HG02973 (cell line): Measurements from ENCODE around the gene CFTR.
"Not testable (repeated sequence)": the region's sequence is repeated elsewhere in the genome, so short reads cannot be mapped to it uniquely, and the experiment has no call there.

Experiments used
- ATAC-seq: cut with Tn5 transposase; IDR thresholded peaks from one replicate; pipeline ENCODE4 v1.9.1; 2021; ENCODE audit warnings: moderate library complexity; ENCODE audit not compliant: unreplicated experiment

CFTR gene

DNA sequence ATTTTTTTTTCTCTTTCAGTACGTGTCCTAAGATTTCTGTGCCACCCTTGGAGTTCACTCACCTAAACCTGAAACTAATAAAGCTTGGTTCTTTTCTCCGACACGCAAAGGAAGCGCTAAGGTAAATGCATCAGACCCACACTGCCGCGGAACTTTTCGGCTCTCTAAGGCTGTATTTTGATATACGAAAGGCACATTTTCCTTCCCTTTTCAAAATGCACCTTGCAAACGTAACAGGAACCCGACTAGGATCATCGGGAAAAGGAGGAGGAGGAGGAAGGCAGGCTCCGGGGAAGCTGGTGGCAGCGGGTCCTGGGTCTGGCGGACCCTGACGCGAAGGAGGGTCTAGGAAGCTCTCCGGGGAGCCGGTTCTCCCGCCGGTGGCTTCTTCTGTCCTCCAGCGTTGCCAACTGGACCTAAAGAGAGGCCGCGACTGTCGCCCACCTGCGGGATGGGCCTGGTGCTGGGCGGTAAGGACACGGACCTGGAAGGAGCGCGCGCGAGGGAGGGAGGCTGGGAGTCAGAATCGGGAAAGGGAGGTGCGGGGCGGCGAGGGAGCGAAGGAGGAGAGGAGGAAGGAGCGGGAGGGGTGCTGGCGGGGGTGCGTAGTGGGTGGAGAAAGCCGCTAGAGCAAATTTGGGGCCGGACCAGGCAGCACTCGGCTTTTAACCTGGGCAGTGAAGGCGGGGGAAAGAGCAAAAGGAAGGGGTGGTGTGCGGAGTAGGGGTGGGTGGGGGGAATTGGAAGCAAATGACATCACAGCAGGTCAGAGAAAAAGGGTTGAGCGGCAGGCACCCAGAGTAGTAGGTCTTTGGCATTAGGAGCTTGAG, at the start of gene CFTR:
TSS of gene CFTR (plus strand) at position 801 of the 830 bp plus-strand sequence. CDS start 70 bp downstream, outside the sequence.
- no peak for ATAC-seq

DNA sequence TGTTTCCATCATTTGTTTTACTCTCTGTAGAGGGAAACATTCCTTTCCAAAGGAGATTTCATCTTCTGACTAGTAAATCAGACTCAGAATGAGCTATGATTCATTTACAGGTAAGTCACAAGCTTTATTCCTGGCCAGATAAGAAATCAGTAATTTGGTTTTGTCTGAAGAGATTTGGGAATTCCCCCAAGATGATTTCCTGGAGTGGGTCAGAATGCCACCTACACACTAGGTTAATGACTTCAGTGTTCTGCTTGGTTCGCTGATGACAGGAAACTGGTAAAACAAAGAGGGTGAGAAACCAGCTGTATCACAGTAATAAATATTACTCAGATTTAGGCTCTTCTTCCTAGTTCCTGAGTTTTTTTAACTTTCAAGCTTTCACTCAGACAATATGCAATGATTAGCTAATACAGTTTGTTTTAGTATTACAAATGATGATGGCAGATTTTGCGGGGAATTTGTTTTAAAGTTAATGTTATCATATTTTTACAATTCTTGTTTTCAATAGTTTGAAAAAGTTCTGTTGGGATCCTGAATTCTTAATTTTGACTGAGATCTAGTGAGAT, 44.3 kb upstream of the CFTR start:
- ATAC-seq, result peak; percentile 97

- no peak for ATAC-seq
These were observed 35.2 kb upstream of the CFTR start for GRCh38 chr7:117444646-117445045.

- no peak for ATAC-seq
These were observed 34.6 kb upstream of the CFTR start for GRCh38 chr7:117445206-117445605.

DNA sequence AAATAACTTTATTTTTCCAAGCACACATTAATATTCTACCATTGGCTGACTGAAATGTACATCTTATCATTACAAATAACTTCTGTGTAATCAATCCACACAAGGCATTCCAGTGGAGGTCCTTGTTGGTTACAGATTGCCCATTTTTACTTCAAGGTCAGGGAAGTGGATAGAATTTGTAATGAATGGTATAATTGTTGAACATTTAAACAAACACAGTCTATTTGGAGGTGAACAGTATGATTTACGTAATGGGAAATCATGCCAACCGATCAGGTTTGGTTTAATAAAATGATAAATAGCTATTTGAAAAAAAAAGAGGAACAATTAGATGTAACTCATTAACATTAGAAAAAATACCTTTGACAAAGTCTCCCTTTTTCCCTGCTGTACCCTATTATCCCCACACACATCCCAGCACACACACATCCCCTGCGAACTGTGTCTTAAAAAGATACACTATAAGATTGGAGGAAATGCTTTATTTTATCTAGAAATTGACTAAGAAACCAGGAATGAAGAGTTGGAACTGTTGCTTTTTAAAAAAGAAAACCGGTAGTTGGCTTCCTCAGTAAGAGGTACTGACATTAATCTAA, 33.5 kb upstream of the CFTR start:
- ATAC-seq, result no peak

DNA sequence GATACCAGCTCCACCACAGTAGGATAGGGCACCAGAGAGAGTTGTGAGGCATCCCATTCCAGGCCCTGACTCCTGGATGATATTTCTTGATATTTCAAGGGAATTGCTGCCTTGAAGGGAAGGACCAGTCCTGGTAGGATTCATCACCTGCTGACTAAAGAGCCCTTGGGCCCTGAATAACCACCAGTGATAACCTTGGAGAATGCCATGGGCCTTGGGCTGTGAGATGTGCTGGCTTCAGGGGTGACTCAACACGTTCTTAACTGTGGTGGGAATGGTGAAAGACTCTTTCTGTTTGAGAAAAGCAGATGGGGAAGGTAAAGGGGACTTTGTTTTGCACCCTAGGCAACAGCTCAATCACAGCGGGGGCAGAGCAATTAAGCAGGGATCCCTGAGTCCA, 31.2 kb upstream of the CFTR start:
- ATAC-seq, result no peak

GRCh38 chr7:117458977-117459583, 20.7 kb upstream of the CFTR start:
- ATAC-seq, result no peak

- ATAC-seq, result no peak
These were observed 20.1 kb upstream of the CFTR start for GRCh38 chr7:117459735-117460134.

- not testable (repeated sequence) for ATAC-seq
These were observed 19.0 kb upstream of the CFTR start for GRCh38 chr7:117460815-117461214.

DNA sequence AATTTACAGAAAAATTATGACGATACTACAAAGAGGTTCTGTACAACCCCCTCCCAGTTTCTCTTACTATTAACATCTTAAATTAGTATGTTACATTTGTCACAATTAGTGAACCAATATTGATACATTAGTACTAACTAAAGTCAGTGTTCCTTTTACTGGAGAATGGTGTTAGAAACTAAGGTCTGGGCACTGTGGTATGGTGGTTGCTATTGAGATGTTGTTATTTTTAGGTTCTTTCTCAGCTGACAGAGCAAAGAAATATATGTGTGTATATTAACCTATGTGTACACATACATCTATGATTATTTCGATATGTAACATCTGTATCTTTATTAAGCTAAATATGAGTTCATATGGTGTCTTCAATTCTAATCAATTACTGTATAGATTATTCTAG, 11.7 kb upstream of the CFTR start:
- no peak for ATAC-seq

DNA sequence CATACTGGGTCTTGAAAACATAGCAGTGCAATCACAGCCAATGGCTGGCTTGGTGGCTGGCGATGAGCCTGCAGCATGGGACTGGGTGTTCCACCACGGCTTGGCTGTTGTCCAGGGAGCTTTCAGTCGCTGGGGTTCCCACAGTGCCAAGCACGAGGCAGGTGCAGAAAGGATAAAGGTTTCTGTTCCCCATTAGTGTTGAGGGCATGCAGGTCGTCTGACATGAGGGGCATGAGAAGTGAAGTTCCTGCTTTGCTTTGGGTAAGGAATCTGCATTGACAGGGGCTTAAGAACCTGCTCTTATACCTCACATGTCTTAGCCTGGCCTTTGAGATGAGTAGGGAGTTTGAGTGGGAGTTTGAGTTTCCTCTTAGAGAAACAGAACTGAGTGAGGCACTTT, 9.0 kb upstream of the CFTR start:
- ATAC-seq, result peak; percentile 49

GRCh38 chr7:117472335-117472734, 7.5 kb upstream of the CFTR start:
- no peak for ATAC-seq

DNA sequence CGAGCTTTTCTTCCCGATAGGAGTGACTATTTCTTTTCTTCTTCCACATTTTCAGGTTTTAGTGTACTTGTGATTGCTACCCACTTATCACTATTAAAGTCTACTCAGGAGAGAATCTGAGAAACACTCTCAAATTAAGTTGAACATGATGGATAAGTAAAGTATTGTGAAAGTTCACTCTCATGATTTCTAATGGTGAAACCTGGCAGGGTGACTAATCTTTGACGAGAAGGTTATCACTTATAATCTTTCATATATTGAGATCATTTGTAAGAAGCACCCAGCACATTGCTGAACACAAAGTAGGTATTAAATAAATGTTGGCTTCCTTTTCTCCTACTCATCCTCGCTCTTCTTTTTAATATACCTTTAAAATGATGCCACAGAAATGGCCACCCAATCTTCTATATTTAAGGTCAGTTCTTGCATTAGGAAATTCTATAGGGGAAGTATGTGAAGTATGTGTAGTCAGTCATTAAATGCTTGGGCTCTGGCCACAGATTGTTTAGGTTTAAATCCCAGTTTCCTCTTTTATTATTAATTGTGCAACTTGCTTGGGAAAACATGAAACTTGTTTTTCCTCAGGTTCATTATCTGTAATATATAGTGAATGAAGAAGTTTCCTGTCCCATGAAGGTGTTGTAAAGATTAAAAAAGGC, 3.1 kb upstream of the CFTR start:
- ATAC-seq, result no peak

- no peak for ATAC-seq
These were observed 995 bp upstream of the CFTR start for GRCh38 chr7:117478836-117479224.

- no peak for ATAC-seq
These were observed 184 bp downstream of the CFTR start for GRCh38 chr7:117480055-117480362.

DNA sequence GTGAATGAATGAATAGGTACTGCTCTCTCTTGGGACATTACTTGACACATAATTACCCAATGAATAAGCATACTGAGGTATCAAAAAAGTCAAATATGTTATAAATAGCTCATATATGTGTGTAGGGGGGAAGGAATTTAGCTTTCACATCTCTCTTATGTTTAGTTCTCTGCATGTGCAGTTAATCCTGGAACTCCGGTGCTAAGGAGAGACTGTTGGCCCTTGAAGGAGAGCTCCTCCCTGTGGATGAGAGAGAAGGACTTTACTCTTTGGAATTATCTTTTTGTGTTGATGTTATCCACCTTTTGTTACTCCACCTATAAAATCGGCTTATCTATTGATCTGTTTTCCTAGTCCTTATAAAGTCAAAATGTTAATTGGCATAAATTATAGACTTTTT, 1.2 kb downstream of the CFTR start:
- ATAC-seq, result no peak

DNA sequence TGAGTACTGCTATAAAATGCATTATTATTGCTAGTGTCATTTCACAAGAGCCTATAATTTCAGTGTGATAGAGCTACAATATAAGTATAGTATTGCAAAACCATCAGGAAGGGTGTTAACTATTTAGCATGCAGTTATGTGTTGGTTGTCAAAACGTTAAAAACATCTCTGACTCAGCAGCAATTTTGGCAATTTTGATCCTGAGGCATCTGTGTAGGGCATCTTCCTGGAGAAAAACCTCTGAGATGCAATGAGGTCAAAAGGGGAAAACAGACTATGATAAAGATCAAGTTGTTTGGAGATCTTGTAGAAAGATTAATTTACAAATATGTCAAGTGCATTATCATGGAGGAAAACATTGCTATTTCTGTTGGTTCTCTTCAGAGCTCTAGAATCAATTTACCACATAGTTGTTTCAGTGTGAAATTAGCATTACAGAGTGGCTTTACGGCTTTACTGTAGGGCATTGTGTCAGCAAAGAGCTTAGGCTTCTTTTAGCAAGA, 5.3 kb downstream of the CFTR start:
- no peak for ATAC-seq

DNA sequence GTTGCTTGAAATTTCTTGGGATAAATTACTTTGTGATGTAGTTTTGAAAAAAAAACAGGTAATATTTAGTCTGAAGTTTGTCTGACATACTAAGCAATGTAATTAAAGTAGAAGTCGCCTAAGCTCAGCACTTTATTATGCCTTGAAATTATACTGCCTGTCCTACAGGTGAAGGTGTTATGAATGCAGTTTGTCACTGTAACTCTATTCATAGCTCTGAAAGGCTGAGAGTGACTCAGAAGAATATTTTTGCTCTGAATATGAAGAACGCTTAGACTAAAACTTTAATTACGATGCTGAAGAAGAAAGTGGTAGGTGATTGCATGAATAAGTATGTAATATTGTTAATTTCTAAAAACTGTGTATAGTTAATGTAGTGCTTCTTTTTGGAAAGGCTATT, 9.2 kb downstream of the CFTR start:
- no peak for ATAC-seq

DNA sequence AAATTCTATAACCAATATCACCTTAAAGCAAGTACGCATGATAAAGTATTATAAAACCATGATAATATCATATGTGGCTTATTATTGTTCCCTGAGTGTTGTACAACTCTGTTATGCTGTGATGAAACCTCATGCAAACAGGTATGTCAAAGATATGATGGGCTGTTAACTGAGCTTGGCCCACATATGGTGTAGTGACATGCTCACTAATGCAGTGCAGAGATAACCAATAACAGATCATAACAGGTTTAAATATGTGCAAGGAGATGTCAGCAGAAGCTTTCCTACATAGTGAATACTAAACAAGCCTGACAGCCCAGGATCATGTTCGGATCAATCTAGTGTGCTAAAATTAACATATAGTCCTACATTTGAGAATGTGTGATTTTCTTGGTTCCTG, 9.6 kb downstream of the CFTR start:
- ATAC-seq, result no peak

- ATAC-seq, result no peak
These were observed 10.1 kb downstream of the CFTR start for GRCh38 chr7:117489911-117490310.

DNA sequence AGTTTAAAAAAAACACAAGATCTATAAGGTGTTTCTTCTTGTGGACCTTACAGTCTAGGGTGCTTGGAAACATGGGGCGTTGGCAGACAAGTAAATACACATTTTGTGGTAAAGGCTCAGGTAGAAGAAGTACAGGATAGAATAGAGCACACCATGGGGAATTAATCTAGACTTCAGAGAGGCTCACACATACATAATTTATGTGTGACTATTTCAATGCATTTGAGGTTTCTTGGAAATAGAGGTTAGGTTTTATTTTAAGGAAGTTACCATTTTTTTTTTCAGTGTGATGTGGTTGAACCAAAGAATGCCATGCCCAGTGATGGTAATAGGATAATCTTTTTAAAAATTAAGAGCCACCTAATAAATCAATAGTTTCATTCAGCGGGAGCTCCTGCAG, 12.8 kb downstream of the CFTR start:
- ATAC-seq, result no peak
